Pancreas (tissue), 10 donors: ENCODE data around the gene LMF1. TPM values are rescaled to one million over a fixed set of nuclear protein-coding genes. Genes with fewer than 3 reads are reported as not detected.

Experiments used
- ATAC-seq, 4 donors: fragments of 200-7000 bp; cut with Tn5 transposase; one replicate each; pipeline versions ENCODE4 v1.8.0 to v1.9.1; 2020; ENCODE audit warnings: mild to moderate bottlenecking in 4 of 4, moderate library complexity in 4 of 4
- DNase-seq, 6 donors: peaks; one replicate each; pipeline ENCODE4 v3.0.0-alpha.2; 2020
- FAIRE-seq: peaks from 2 replicates; lab custom pipeline; 2012; peaks lifted over from hg19 to GRCh38; lab: Jason Lieb, UNC
- H3K27ac ChIP-seq, 4 donors: fragments of 200-600 bp; sonication (generic); 1 replicate in 3 of 4; 2 replicates in 1 of 4; pipeline versions ENCODE4 v1.5.0 to v1.8.0; 2020
- H3K27me3 ChIP-seq, 4 donors: fragments of 200-600 bp; one replicate each; pipeline ENCODE4 v1.8.0; 2021
- H3K36me3 ChIP-seq, 3 donors: fragments of 200-600 bp; sonication (generic) in 1 of 3; one replicate each; pipeline versions ENCODE4 v1.5.0 to v1.8.0; 2020 to 2021
- H3K4me1 ChIP-seq, 3 donors: fragments of 200-600 bp; one replicate each; pipeline ENCODE4 v1.8.0; 2021
- H3K4me3 ChIP-seq, 4 donors: fragments of 200-600 bp; sonication (generic) in 2 of 4; one replicate each; pipeline versions ENCODE4 v1.5.0 to v1.8.0; 2020 to 2021
- H3K9me3 ChIP-seq, 4 donors: fragments of 200-600 bp; one replicate each; pipeline ENCODE4 v1.8.0; 2021
- WGBS, 2 donors: extraction: QIAGEN DNeasy Blood & Tissue Kit; methylation state at CpG; one replicate each; pipeline ENCODE4 v1.1.7; 2013; 5-methylcytosine and 5-hydroxymethylcytosine counted together
- intact Hi-C, 3 donors: fragments of 100-400 bp; cut with DNase I; formaldehyde crosslinking; loops; one replicate each; pipeline versions ENCODE4 v1.11.1 to v1.14.2; 2022
- polyA plus RNA-seq, 2 donors: library from polyadenylated mRNA; stranded (reverse); fragments of 200-250 nt; gene quantifications; one replicate each; pipeline ENCODE4 v1.2.3, GENCODE V29; 2013
- total RNA-seq, 6 donors: library from RNA; stranded (reverse); fragmentation: NEBNext Ultra II Directional in 4 of 6; extraction: Animal tissue kit (Norgen Biotek cat#: 25700) in 4 of 6; gene quantifications; one replicate each; pipeline versions ENCODE4 v1.2.1 to v1.2.4, GENCODE V29; 2021 to 2023
- TF ChIP-seq, protein P1 (sequence below), 4 donors: fragments of 200-600 bp; sonication (generic) in 3 of 4; IDR thresholded peaks; one replicate each; pipeline versions ENCODE4 v1.5.0 to v1.8.0; 2021; ENCODE audit warnings: antibody characterized with exemption in 4 of 4
- donor health status: healthy with polysubstance abuse.
- donor health status: DM: no; HTN: no; CAD: no; lungs with moderate emphysema.
- donor health status: DM: no; HTN: no; CAD: no.
- donor health status: control.
- donor health status: control.
- donor health status: Bipolar disorder and iron deficiency.
- donor health status: DM: yes; HTN: yes; CAD: no.
- donor health status: DM: no; HTN: no; CAD: no.
- donor health status: DM: no; HTN: no; CAD: no.
- donor health status: DM: yes; HTN: yes; CAD: no.

LMF1 gene
- total and polyA plus RNA-seq, 8 donors, result 9.3 to 64.6 (median 15.7) TPM

DNA sequence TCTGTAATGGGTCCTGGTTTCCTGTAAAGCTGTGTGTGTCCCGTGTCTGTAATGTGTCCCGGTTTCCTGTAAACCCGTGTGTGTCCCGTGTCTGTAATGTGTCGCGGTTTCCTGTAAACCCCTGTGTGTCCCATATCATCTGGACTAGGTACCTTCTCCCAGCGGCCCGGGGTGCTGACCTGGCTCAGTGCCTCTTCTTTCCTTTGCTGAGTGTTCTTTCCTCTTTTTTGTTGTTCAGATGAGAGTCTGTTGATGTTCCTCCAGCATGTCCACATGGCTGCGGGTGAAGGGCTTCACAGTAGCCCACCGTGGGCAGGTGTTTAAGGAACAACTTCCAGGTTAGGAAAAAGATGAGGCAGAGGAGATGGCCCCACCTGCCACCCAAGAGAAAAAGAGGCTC, 123.6 kb downstream of the LMF1 start:
- WGBS, 2 donors, result 85 to 92% methylated on average over 10 of the region's 10 CpGs
- no peak for FAIRE-seq

GRCh38 chr16:845351-845745, 125.4 kb downstream of the LMF1 start:
- no peak for FAIRE-seq
- Histone ChIP-seq H3K9me3 (no peaks in the 10 kb centered on the region), H3K4me3 (no peak overlapping the region), H3K36me3 (no peaks in the 10 kb centered on the region), H3K27ac (no peak overlapping the region), H3K4me1 (no peaks in the 10 kb centered on the region), H3K27me3 (no peaks in the 10 kb centered on the region)
- no peak for ATAC-seq
- TF ChIP-seq, protein P1, sequence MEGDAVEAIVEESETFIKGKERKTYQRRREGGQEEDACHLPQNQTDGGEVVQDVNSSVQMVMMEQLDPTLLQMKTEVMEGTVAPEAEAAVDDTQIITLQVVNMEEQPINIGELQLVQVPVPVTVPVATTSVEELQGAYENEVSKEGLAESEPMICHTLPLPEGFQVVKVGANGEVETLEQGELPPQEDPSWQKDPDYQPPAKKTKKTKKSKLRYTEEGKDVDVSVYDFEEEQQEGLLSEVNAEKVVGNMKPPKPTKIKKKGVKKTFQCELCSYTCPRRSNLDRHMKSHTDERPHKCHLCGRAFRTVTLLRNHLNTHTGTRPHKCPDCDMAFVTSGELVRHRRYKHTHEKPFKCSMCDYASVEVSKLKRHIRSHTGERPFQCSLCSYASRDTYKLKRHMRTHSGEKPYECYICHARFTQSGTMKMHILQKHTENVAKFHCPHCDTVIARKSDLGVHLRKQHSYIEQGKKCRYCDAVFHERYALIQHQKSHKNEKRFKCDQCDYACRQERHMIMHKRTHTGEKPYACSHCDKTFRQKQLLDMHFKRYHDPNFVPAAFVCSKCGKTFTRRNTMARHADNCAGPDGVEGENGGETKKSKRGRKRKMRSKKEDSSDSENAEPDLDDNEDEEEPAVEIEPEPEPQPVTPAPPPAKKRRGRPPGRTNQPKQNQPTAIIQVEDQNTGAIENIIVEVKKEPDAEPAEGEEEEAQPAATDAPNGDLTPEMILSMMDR (IDR thresholded peaks at IDR 0.05), result no peak
- 75 to 83% methylated on average over 26 of the region's 26 CpGs for WGBS, 2 donors
- intact Hi-C loops, result no loop called here
- DNase-seq, result no peak

More for the DNA sequence above, 123.6 kb downstream of the LMF1 start:
- DNase-seq (no peak), ATAC-seq (no peak)
- H3K4me3 ChIP-seq, result no peak overlapping the region
- no peaks in the 10 kb centered on the region for H3K27me3 ChIP-seq
- TF ChIP-seq, protein P1 (IDR thresholded peaks at IDR 0.05), result no peak
- H3K36me3 ChIP-seq, result no peaks in the 10 kb centered on the region
- intact Hi-C loops, result no loop called here
- no peak overlapping the region for H3K27ac ChIP-seq
- H3K4me1 ChIP-seq, result no peaks in the 10 kb centered on the region
- no peaks in the 10 kb centered on the region for H3K9me3 ChIP-seq

DNA sequence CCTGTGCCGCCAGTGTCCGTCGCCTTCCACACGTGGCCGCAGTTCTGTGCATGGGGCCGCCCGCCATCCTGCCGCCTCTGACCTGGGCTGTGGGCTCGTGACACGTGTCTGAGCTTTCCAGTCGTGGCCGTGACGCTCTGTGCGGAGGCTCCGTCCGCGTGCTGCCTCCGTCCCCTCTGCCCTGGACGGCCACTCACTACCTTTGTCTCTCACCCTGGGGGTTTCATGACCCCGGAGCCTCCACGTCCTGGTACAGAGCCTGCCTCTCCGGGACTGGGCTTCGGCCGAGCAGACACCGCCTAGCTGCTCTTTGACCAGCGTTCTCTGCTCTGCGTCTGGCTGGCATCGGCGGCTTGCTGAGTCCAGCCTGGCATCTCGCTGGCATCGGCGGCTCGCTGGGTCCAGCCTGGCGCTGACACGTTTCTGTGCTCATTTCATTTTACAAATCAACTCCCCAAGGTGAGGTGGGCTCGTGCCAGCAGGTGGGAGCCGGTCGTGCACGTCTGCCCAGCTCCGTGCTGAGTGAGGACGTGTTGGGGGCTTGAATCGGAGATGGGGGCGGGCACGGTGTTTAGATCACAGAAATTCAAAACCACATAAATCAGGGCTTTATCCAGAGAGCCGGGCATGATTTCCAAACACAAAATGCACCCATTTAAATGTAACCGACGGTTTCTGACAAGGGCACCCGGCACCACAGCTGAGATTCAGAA, 126.0 kb downstream of the LMF1 start:
- H3K4me1 ChIP-seq, result no peaks in the 10 kb centered on the region
- no peak for FAIRE-seq
- H3K36me3 ChIP-seq, result no peaks in the 10 kb centered on the region
- no peak overlapping the region for H3K4me3 ChIP-seq
- TF ChIP-seq, protein P1 (IDR thresholded peaks at IDR 0.05), result no peak
- H3K27ac ChIP-seq, result no peak overlapping the region
- H3K9me3 ChIP-seq, result no peaks in the 10 kb centered on the region
- intact Hi-C loops, result no loop called here
- DNase-seq, result peak in 2 of 6 donors; percentile 8 to 64
- 87 to 92% methylated on average over 48 of the region's 48 CpGs for WGBS, 2 donors
- no peak for ATAC-seq
- no peaks in the 10 kb centered on the region for H3K27me3 ChIP-seq

- H3K36me3 ChIP-seq, result no peaks in the 10 kb centered on the region
- 88 to 92% methylated on average over 20 of the region's 20 CpGs for WGBS, 2 donors
- no peaks in the 10 kb centered on the region for H3K9me3 ChIP-seq
- ATAC-seq, result no peak
- no peak for DNase-seq
- H3K27ac ChIP-seq, result no peak overlapping the region
- TF ChIP-seq, protein P1 (IDR thresholded peaks at IDR 0.05), result no peak
- no peaks in the 10 kb centered on the region for H3K4me1 ChIP-seq
- no peaks in the 10 kb centered on the region for H3K27me3 ChIP-seq
- no peak for FAIRE-seq
- intact Hi-C loops, result no loop called here
- no peak overlapping the region for H3K4me3 ChIP-seq
Observed at GRCh38 chr16:843771-844170, 127.0 kb downstream of the LMF1 start.
